Measurements from ENCODE around the gene SCTR. TPM values are rescaled to one million over a fixed set of nuclear protein-coding genes. Genes with fewer than 3 reads are reported as not detected.

SCTR gene
- total and polyA plus RNA-seq, 2 of the 8 experiments (the other 6 are each of a cell fraction or from before 2014, with no cell fraction given) = 0.15 TPM; not detected in 1

DNA sequence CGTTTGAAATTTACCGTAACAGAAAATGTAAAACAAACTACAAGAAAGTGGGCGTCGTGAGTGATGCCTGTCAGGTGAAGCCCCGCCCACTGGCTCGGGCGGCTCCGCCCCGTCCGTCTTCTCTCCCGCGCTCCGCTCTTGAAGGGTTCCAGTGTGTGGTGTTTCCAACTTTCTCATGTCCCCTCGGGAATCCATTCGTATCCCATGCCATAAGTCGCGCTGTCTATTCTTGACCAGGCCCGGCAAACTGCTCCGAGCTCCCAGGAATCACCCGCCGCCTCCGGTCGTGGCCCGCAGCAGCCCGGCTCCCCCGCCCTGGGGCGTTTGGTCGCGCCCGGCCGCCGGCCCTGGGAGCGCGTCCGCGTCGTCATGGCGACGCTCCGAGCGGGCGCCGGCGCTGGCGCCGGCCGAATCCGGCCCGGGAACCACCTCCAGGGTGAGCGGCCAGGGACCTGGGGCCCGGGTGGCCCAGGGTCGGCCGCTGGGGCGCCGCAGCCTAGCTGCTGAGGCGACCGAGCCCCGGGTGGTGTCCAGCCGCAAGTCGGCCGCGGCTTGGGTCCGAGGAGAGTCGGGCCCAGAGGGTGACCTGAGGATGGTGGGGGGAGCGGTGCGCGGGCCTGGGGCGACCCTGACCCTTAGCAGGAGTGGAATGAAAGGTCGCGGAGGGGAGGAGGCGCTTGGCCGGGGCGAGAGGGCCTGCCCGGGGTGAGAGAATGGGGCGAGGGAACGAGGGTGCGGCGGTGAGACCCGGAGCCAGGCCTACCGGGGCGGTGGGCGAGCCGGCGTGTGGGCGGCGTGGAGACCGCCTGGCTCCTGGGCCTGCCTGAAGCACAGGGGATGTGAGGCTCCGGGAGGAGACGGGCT is 20.0 kb upstream of the SCTR start, which contains the start of gene CFAP221 (continued):
- TF ChIP-seq SP1 (IDR thresholded peaks at IDR 0.05; ENCODE audit: low read depth, low read length) (peak; percentile 69), EZH2 (IDR thresholded peaks at IDR 0.05; ENCODE audit: low read depth, low read length, severe bottlenecking) (no peak), ASH2L (IDR thresholded peaks at IDR 0.05; ENCODE audit: low read length) (peak; percentile 83), JUND (IDR thresholded peaks at IDR 0.05; ENCODE audit: low read length) (peak; percentile 96), SP4 (IDR thresholded peaks at IDR 0.05; ENCODE audit: low read length) (peak; percentile 84; the same call in 1 of the 2 replicates), TCF12 (IDR thresholded peaks at IDR 0.05; ENCODE audit: low read depth, low read length) (no peak), KDM5A (IDR thresholded peaks at IDR 0.05; ENCODE audit: low read length) (no peak), EP300 (IDR thresholded peaks at IDR 0.05; ENCODE audit: borderline replicate concordance in 1 of 2, low read depth in 2 of 2, low read length in 2 of 2) (peak in 1 of 2 experiments; percentile 99; a peak in 2 of 3 replicates), KDM1A (IDR thresholded peaks at IDR 0.05; ENCODE audit: borderline replicate concordance, low read length) (no peak), NANOG (IDR thresholded peaks at IDR 0.05; ENCODE audit: insufficient read depth, low read depth, low read length, poor library complexity, severe bottlenecking) (no peak), CHD1 (IDR thresholded peaks at IDR 0.05; ENCODE audit: low read depth, low read length) (peak; percentile 96), YY1 (IDR thresholded peaks at IDR 0.05; ENCODE audit: low read depth, low read length) (peak; percentile 32; the same call in 1 of the 2 replicates), CEBPB (IDR thresholded peaks at IDR 0.05; ENCODE audit: low read depth, low read length) (no peak), SP2 (IDR thresholded peaks at IDR 0.05; ENCODE audit: low read length) (no peak), BRCA1 (IDR thresholded peaks at IDR 0.05; ENCODE audit: low read depth, low read length) (no peak; the same call in 1 of the 2 replicates), RAD21 (IDR thresholded peaks at IDR 0.05 in 1 of 2, conservative IDR thresholded peaks at IDR 0.05 in 1 of 2; ENCODE audit: low read depth in 2 of 2, low read length in 2 of 2) (no peak), KDM4A (IDR thresholded peaks at IDR 0.05; ENCODE audit: low read depth, low read length, severe bottlenecking) (peak; percentile 85), ZNF274 (IDR thresholded peaks at IDR 0.05; ENCODE audit: borderline replicate concordance, extremely low read depth, low read length) (no peak), CHD2 (IDR thresholded peaks at IDR 0.05; ENCODE audit: low read length) (no peak), CTBP2 (IDR thresholded peaks at IDR 0.05; ENCODE audit: borderline replicate concordance, insufficient read depth, insufficient read length, low read length) (no peak), NRF1 (IDR thresholded peaks at IDR 0.05; ENCODE audit: low read depth, low read length) (no peak)
- TF ChIP-seq, protein P1, sequence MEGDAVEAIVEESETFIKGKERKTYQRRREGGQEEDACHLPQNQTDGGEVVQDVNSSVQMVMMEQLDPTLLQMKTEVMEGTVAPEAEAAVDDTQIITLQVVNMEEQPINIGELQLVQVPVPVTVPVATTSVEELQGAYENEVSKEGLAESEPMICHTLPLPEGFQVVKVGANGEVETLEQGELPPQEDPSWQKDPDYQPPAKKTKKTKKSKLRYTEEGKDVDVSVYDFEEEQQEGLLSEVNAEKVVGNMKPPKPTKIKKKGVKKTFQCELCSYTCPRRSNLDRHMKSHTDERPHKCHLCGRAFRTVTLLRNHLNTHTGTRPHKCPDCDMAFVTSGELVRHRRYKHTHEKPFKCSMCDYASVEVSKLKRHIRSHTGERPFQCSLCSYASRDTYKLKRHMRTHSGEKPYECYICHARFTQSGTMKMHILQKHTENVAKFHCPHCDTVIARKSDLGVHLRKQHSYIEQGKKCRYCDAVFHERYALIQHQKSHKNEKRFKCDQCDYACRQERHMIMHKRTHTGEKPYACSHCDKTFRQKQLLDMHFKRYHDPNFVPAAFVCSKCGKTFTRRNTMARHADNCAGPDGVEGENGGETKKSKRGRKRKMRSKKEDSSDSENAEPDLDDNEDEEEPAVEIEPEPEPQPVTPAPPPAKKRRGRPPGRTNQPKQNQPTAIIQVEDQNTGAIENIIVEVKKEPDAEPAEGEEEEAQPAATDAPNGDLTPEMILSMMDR (IDR thresholded peaks at IDR 0.05; ENCODE audit: control extremely low read depth in 1 of 3, insufficient read depth in 1 of 3, low read depth in 1 of 3, low read length in 3 of 3) = no peak

All from H1 (cell line).